DOHH2 (cell line): ENCODE data around the gene CD63.

ENCODE experiments used
- EZH2phosphoT487 ChIP-seq: fragments of 200-600 bp; sonication (generic); IDR thresholded peaks from 2 replicates; pipeline ENCODE4 v1.6.1; 2017; ENCODE audit warnings: borderline replicate concordance, mild to moderate bottlenecking, antibody characterized with exemption, low read length, moderate library complexity, mixed read lengths
- TF ChIP-seq, protein P1 (sequence below): fragments of 200-600 bp; sonication (generic); IDR thresholded peaks from one replicate; pipeline ENCODE4 v1.5.1; 2014; ENCODE audit warnings: antibody characterized with exemption, mild to moderate bottlenecking, low read depth, low read length; ENCODE audit not compliant: poor library complexity, severe bottlenecking

DNA sequence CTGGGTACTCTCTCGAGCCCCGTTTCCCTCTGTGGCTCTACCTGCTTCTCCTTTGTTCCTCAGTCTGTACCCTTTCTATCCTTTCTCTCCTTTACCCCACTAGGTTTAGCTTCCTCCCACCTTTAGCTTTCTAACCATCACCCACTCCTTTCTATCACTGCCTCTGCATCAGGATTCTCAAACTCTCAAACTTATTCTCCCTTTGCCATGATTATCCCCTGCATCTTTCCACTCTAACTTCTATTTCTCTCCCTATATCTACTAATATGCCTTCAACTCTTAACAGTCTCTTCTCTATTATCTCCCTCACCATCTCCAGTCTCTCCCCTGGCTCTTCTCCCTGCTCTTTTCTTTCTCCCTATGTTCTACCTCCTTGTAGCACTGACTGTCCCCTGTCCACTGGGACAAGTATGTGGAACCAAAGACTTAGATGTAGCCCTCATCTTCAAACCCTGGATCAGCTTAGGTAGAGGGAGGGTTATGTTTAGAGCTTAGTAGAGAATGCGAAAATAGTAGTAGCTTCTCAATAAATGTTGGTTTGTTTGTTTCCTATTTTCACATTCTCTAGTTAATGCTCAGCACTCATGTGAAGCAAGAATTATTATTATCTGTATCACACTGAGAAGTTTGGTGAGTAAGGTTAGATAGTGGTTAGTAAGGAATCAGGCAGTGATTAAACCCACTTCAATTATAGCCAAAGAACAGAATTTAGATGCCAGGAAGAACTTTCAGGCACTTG lies 17.5 kb upstream of the CD63 start:
- TF ChIP-seq, protein P1, sequence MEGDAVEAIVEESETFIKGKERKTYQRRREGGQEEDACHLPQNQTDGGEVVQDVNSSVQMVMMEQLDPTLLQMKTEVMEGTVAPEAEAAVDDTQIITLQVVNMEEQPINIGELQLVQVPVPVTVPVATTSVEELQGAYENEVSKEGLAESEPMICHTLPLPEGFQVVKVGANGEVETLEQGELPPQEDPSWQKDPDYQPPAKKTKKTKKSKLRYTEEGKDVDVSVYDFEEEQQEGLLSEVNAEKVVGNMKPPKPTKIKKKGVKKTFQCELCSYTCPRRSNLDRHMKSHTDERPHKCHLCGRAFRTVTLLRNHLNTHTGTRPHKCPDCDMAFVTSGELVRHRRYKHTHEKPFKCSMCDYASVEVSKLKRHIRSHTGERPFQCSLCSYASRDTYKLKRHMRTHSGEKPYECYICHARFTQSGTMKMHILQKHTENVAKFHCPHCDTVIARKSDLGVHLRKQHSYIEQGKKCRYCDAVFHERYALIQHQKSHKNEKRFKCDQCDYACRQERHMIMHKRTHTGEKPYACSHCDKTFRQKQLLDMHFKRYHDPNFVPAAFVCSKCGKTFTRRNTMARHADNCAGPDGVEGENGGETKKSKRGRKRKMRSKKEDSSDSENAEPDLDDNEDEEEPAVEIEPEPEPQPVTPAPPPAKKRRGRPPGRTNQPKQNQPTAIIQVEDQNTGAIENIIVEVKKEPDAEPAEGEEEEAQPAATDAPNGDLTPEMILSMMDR = no peak
- TF ChIP-seq EZH2phosphoT487 = no peak
